ENCODE data around the gene TMEM86B.

TMEM86B gene

DNA sequence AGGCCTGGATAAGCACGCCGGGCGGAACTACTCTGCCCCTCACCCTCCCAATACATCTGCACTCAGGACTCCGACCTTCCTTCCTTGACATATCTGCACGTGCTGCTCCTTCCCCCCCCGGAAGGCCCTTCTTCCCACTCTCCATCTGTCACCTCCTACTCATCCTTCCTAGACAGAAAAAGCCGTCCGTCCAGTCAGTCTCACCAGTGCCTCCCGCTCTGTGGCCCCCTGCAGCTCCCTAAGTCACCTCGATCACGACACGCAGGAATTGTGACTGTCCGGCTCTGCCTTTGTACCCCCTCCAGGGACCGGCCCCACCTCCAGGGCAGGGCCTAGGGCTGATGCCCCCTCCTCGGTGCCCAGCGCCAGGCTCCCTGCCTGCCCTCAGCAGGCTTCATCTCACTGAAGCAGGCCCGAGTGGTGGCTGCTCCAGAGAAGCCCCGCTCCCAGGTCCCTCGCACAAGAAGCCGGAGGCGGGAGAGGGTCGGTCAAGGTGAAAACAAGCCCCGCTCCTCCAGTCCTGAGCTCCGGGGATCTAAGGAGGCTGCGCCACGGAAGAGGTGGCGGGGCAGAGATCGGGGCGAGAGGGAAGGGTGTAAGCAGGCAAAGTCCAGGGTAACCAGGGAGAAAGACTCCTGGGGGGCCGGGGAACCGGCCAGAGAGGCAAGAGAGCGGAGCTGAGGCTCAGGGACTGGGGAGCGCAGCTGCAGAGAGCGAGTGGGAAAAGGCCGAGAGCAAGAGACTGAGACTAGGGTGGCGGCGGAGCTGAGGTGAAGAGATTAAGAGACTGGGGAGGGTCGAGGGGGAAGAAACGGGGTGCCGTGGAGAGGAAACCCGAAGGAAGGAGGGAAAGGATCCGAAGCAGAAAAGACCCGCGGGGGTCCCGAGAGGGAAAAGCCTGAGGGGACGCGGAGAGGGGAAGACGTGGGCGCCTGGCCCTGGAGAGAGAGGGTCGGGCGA is 29.2 kb upstream of the TMEM86B start:
- DNase-seq (ENCODE audit: low read depth in 2 of 2), result no peak

DNA sequence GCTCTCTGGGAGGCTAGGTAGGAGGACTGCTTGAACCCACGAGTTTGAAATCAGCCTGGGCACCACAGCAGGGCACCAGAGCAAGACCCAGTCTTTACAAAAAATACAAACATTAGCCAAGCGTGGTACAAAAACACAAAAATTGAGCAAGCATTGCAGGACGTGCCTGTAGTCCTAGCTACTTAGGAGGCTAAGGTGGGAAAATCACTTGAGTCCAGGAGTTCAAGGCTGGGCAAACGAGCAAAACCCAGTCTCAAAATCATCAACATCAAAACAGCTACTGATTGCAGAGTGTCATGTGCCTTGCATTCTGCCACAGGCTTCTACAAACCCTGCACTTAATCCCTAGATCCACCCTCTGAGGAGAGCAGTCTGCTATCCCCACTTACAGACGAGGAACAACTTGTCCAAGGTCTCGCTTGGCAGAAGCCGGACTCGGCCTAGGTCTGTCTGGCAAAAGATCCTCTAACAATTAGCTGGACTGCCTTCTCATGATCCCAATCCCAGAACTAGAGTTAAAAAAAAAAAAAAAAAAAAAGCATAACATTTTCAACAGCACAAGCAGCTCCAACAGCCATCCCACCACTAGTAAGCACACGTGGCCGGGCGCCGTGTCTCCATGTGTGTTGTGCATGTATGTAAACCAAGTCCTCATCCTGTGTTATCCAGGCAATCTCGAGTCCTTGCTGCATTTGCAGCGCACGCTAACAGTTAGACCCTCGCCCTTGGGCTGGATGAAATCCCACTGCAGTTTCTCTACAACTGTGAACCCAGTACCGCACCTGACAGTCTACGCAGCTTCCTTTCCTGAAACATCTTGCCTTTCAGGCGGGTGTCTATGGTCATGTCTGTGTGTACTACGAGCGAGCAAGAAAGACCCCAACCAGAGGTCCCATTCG is 28.2 kb upstream of the TMEM86B start:
- no peak for DNase-seq (ENCODE audit: low read depth in 2 of 2)

DNA sequence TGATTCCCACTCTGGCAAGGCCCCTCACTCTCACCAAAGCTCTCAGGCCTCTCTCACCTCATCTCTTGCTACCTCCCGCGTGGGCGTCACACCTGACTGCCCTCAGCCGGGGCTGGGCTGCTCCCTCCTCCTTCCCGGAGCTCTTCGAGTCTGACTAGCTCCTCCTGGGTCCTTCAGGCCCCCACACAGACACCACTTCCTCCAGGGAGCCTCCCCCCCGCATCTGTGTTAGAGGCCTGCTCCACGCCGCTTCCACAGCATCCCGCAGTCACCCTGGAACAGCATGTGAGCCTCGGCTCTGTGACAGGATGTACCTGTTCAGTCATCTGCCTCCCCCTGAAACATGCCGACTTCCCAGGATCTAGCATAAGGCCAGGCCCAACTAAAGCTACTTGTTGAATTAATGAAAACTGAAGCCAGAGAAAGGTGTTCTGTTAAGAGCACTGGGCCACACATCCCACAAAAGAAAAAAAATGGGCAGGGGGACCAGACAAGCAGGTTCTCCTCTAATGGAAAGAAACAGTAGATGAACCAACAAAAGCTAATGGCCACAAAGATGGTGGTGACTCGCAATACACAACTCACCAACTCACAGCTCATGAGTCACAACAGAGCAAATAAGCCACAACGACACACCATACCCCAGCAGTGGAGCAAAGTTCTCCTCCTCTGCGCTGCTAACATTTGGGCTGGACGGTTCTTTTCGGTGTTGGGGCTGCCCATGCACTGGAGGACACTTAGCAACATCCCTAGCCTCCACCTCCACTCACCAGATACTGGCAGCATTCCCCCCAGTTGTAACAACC is 27.3 kb upstream of the TMEM86B start:
- DNase-seq (ENCODE audit: low read depth in 2 of 2), result no peak

DNA sequence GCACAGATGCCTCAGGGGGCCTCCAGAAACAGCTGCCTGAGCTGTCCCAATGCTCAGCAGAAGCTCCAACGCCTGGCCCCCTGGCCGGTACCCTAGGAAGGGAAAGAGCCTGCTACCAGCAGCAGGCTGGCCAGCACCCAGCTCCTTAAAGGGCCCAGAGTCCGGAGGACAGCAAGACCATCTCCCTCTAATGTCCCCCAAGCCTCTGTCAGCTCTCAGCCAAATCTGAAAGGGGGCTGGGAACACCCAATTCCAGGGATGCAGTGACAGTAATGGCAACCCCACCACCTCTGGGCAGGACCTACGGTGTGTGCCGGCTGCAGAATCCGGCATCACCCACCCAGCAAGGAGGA is 26.0 kb upstream of the TMEM86B start:
- DNase-seq (ENCODE audit: low read depth in 2 of 2), result no peak

DNA sequence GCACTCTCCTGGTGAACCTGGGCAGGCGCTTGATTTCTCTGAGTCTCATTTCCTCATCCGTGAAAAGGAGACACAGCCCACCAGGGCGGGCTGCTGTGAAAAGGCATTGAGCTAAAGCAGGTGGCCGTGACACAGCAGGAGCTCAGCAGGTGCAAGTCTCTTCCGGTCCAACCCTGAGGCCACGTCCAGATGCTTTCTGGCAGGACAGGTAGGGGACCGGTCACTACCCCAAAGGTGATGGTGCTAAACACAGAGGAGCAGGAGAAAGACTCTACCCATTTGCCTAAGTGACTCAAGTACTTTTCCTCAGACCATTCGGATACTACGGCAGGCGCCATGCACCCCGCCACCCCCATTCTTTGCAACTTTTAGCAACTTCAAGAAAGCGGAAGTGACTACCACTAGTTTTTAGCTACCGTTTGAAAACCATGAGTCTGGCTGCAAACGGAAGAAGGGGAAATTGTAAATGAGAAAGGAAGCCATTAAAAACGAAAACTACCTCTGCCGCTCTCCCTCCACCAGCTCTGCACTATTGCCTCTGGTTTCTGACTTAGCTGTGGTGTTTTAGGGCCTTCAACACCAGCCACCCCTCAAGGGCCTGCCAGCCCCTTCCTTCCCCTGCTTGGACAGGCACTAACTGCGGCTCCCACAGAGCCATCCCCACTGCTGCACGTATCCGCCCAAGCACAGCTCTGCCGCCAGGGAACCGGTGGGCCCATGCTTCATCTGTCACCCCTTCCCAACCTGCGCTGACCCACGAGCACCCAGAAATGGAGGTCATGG is 25.5 kb upstream of the TMEM86B start:
- no peak for DNase-seq (ENCODE audit: low read depth in 2 of 2)

DNA sequence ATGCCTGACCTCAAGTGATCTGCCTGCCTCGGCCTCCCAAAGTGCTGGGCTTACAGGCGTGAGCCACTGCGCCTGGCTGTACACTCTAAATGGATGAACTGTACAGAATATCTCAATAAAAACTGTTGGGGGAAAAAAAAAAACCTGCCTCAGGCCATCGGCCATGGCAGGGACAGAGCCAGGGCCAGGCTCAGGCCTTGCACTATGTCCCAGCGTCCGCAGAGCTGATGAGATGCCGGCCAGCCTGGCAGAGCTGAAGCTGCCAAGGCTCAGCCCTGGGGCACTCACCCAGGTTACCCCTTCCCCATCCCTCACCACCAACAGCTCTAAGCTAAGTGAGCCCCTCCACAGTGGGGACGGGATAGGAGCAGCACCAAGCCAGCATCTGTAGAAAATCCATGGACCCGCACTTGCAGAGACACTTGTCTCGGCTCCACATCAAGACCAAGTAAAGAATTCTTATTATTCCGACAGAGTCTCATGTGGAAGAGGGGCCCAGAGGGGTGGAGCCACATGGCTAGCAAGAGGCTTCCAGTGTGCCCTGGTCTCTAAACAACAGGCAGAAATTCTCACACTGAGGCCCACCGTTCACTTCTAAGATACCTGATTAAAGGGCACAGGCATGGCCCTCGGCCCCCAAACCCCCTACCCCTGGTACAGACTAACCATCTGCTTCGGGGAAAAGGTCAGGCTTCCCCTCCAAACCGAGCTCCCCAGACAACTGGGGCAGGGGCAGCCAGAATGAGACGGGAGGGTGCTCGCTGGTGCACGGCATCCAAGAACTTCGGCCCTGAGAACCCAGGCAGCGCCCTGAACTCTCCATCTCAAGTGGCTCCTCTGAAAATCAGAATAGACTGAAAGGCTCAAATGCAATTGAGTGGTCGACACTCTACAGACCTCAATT is 24.4 kb upstream of the TMEM86B start:
- no peak for DNase-seq (ENCODE audit: low read depth in 2 of 2)

DNA sequence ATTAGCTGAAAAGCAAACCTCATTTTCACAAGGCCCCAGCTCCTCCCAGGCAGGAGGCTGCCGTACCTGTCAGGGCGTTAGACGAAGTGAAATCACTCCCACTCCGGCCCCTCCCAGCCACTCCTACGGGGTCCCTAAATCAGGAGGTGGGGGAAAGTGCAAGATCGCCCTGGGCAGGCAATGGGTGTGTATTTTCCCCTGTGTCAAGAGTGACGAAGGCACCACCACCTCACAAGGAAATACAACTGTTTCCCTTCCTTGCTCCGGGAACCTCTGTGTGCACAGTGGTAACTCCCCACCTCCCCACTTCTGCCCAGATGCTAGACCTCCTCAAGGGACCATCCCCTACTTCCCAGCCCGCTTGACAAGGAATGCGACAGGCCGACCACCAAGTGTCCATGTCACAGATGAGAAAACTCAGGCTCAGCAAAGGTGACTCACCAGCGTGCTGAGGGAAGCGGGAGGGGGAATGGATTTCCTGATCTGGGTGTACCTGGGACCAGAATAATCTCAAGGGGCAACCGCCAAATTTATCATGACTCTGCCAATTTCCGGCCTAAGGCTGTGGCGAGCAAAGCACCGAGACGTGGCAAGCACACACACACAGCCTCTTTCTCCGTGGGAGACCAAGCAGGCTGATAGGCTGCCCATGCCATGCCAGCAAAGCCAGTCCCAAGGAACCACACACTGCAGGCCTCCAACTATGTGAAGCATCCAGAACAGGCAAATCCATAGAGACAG is 22.9 kb upstream of the TMEM86B start:
- no peak for DNase-seq (ENCODE audit: low read depth in 2 of 2)

DNA sequence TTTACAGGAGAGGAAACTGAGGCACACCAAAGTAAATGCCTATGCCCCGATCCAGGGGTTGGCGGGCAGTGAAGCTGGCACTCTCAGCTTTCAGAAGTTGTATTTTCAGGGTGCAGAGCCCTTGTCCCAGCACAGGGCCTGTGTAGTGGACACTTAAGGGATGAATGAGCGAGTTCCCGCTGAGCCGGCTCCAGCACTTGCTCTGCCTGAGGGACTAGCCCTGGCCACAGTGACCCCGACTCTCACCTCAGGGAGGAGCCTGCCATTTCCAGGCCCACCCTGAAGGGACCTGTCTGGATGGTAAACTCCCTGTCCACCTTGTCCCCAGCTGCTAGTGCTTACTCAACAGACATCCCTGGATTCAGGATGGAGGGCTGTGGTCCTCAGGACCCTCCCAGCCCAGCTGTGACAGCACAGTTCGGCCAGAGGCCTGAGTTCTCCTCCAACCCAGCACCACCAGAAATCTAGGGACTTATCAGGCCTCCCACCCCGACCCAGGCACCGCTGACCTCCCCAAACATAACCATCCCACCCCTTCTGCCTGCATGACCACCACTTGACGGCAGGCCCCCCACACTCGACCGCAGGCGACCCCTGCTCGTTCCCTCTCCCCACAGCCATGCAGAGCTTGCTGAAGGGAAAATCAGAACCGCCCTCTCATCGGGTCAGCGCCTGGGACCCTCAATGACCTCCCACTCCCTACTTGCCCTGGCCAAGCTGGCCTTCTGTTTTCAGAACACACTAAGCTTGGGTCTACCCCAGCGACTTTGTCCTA is 21.9 kb upstream of the TMEM86B start:
- DNase-seq (ENCODE audit: low read depth in 2 of 2), result no peak

DNA sequence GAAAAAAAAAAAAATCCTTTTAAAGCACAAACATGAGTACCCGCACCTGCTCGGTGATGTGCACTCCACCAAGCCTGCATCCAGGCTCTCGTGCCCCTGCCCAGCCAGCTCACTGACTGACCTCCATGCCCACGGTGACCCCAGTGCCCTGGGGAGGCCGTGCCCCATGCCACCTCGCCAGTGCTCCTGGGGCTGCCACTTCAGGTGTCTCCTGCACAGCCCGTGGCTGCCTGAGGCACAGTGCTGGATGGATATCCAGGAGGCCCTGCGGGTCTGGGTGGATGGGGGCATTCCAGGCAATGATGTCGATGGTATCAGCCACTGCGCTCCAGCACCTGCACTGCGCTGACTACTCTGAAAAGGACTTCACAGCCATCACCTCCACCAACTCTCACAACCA is 21.3 kb upstream of the TMEM86B start:
- DNase-seq (ENCODE audit: low read depth in 2 of 2), result no peak

DNA sequence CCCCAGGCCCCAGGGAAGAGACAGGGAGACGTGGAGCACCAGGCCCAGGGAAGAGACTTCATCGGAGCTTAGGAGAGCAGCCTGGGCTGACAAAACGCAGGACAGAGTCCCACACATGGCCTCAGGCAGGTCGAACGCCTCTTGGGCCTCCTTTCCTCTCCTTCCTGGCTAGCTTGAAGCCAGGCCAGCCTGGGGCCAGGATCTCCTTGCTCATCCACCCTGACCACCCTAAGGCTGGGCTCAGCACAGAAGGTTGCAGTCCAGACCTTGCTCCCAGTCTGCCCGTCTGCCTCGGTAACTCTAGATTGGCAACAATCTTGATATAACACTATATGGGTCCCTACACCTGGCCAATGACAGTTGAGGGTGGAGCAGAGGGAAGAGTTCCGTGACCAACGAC is 20.1 kb upstream of the TMEM86B start:
- no peak for DNase-seq (ENCODE audit: low read depth in 2 of 2)

DNA sequence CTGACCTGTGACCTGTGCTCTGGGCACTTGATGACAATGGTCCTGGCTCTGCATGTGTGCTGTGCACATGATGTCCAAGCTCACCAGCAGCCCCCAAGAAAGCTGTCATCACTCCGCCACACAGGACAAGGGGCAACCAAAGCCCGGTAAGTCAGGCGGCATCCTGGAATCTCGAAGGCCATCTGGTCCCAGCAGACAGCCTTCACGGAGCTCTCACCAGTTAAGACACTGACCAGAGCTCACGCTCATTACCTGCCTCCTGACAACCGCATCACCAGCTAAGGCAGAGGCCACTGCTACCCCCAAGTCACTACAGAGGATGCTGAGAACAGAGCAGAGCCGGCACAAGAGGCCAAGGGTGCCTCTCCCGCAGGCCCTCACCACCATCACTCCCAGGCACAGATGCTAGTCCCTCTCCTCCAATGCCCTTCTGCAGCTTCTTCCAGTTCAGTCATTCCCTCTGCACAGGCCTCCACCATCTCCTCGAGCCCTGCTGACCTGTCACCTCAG is 19.7 kb upstream of the TMEM86B start:
- no peak for DNase-seq (ENCODE audit: low read depth in 2 of 2)

DNA sequence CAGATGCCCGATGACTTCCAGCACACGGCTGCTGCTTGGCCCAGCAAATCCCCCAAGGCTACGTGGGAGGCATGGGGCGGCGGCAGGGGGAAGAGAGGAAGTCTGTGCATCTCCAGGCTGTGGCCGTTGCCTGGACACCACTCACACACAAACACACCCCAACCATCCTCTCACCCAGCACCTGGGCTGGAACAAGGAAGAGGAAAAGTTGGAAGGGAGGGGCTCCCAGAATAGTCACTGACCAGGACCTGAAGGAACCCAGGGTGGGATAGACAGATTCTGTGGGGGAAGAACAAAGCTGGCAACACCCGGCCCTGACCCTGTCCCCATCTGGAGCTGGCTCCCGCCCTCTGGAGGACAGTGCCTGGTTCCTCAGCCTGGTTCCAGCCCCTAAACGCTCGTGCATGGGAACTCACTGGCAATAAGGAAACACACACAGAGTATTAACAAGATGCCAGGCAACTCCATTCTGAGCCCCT is 19.1 kb upstream of the TMEM86B start:
- no peak for DNase-seq (ENCODE audit: low read depth in 2 of 2)

DNA sequence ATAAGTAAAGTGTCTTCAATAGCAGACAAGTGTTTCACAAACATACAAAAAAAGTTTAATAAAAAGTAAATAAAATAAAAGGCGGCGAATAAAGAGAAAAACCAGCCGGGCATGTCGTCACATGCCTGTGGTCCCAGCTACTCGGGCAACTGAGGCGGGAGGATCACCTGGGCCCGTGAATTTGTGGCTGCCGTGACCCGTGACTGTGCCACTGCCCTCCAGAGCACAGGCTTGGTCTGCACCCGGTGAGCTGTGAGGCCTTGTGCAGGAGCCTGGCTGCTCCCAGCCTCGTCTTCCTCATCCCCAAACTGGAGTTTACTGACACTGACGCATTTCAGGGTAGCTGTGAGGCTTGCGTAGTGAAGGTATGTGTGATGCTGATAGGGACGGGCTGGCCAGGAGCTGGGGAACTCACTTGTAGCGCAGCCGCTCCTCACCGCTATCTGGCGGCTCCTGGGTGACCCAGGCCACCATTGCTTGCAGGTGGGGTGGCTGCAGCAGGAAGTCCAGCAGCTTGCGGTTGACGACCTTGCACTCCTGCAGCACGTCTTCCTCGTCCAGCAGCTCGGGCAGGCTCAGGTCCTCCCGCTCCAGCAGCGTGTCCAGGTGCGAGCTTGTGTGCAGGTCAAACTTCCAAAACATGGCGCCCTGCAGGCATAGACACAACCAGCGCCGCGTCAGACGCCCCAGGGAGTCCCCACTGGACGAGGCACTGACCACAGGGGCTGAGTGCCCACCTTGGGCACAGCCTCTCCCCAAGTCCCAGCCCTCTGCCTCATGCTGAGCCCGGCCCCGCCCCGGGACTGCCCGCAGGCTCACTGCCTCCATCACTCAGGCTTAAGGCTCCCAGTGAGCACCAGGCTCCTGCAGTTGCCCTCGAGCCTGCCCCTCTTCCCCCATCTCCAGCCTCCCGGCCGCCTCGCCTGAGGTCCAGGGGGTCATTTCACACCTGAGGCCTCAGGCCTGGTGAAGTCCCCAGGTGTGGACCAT is 18.2 kb upstream of the TMEM86B start:
- no peak for DNase-seq (ENCODE audit: low read depth in 2 of 2)

DNA sequence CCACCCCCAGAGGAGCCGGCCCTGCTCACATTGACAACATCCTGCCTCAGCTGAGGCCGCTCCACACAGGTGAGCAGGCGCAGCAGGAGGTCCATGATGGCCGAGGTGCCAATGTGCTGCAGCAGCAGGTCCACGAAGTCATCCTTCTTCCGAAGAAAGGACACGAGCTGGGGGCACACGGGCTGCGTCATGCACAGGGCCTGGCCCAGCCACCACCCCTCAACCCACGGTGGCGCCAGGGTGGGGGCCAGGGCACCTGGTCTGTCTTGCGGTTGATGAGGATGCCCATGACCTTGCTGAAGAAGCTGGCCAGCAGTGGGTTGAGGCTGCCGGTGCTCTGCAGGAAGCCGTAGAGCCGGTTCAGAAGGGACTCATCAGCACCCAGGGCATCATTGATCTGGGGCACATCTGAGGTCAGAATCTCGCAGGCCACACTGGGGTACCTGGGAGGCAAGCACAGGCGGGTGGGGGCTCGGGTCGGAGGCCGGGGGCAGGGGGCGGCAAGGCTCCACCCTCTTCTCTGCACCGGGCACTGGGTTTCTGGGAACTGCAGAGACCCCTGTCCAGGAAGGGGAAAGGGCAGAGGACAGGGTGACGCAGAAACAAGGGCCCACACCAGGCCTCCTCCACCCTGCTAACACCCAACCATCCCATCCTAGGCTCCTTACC is 16.8 kb upstream of the TMEM86B start:
- DNase-seq (ENCODE audit: low read depth in 2 of 2), result no peak

DNA sequence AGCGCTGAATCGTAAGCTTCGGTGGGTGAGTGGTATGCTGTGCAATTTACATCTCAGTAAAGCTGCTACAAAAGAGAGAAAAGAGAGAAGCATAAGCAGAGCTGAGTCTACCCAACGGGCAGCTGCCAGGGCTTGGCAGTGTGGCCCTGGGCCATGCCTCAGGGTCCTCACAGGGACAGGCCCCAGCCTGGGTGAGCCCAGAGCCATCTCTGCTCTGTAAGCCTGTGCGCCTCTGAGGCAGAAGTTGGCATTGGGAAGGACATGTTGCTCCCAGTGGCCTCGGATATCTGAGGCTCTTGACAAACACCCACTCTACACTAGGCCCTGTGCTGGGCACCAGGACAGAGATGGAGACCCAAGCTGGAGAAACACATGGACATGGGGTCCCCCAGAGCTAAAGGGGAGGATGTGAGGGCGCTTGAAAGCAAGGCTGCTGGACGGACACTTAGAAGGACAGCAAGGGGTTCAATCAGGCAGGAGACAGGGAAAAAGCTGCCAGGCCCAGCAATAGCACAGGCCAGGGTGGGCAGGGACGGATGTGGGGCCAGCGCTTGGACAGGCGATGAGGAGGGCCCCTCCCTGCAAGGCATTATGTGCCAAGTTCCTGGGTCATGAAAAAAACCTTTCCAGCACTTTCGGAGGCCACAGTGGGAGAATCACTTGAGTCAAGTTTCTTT is 15.6 kb upstream of the TMEM86B start:
- no peak for DNase-seq (ENCODE audit: low read depth in 2 of 2)

DNA sequence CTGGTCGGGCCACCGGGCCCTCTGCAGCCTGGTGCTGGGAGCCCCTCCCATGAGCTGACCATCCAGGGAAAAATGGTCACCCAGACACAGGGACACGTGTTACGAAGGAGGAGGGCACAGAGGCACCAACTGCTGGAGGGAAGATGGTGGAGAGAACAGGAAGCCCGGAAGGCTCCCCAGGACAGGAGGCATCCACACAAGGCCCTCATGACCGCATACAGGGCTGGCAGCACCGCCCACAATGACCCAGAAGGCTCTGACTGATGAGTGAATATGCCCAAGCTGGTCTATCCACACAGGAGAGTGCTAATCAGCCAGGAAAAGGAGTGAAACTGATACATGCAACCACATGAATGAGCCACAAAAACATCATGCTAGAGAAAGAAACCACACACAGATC is 14.0 kb upstream of the TMEM86B start:
- DNase-seq (ENCODE audit: low read depth in 2 of 2), result no peak

All from fibroblast of skin of left quadriceps (primary cell).